Spinal cord (tissue), 10 donors: ENCODE measurements around the gene MAEL. TPM values are rescaled to one million over a fixed set of nuclear protein-coding genes. Genes with fewer than 3 reads are reported as not detected.

Source experiments
- DNase-seq, 6 donors: peaks; one replicate each; pipeline versions ENCODE4 v3.0.0 to v3.0.0-alpha.2; 2013 to 2015; ENCODE audit warnings: low spot score in 6 of 6, low read depth in 4 of 6
- H3K27ac ChIP-seq: one replicate; pipeline ENCODE4 v1.5.1; 2013; ENCODE audit warnings: low read depth, low read length, control low read depth
- H3K27me3 ChIP-seq: one replicate; pipeline ENCODE4 v1.6.1; 2013; ENCODE audit warnings: low read length; ENCODE audit not compliant: control insufficient read depth, insufficient read depth
- H3K36me3 ChIP-seq: one replicate; pipeline ENCODE4 v1.6.1; 2013; ENCODE audit warnings: low read length; ENCODE audit not compliant: control insufficient read depth, insufficient read depth
- H3K4me1 ChIP-seq: one replicate; pipeline ENCODE4 v1.6.1; 2013; ENCODE audit warnings: low read length; ENCODE audit not compliant: control insufficient read depth, insufficient read depth
- H3K4me3 ChIP-seq: one replicate; pipeline ENCODE4 v1.5.1; 2013; ENCODE audit warnings: low read depth, low read length, control low read depth
- H3K9me3 ChIP-seq: one replicate; pipeline ENCODE4 v1.6.1; 2013; ENCODE audit warnings: low read length; ENCODE audit not compliant: control insufficient read depth, insufficient read depth
- WGBS: methylation state at CpG from one replicate; pipeline ENCODE4 v1.1.5; 2013; ENCODE audit warnings: missing lambda C conversion rate; ENCODE audit not compliant: insufficient coverage; 5-methylcytosine and 5-hydroxymethylcytosine counted together
- polyA plus RNA-seq, 2 donors: library from polyadenylated mRNA; unstranded; fragments of 120-200 nt; gene quantifications; one replicate each; pipeline ENCODE4 v1.2.1, GENCODE V29; 2013; ENCODE audit not compliant: insufficient read length in 2 of 2
- total RNA-seq, 2 donors: library from RNA; depleted of rRNA in 1 of 2; stranded (reverse); fragments of 120-200 nt in 1 of 2; fragments of >200 nt in 1 of 2; gene quantifications; one replicate each; pipeline versions ENCODE4 v1.2.3 to v1.2.4, GENCODE V29; 2013 to 2014
- donor health status: healthy.

The MAEL gene
- total and polyA plus RNA-seq, 4 donors: 1.5 to 3.5 (median 2.8) TPM

DNA sequence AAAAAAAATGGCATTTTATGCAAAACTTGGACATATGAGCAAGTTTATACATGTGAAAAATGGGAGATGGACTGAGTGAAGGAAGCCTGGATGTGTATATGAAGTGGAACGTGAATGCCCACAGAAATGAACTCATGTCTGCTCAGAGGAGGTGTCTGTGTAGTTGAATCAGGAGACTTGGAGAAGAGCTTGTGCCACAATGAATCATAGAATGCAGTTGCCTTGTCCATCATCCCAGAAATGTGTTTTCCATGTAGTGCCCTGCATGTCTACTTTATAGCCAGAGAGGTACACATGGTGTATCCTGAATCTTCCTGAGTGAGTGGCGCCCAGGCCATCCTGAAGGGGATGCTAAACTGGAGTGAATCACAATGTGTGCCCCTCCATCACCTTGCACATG lies 11.1 kb upstream of the MAEL start:
- H3K27me3 ChIP-seq: peaks cover 24% of the 10 kb centered on the region
- no peak overlapping the region for H3K27ac ChIP-seq
- DNase-seq: no peak
- WGBS: 100% methylated on average over 1 of the region's 2 CpGs
- peaks cover 15% of the 10 kb centered on the region for H3K4me1 ChIP-seq
- no peaks in the 10 kb centered on the region for H3K36me3 ChIP-seq
- H3K9me3 ChIP-seq: no peaks in the 10 kb centered on the region
- no peak overlapping the region for H3K4me3 ChIP-seq

DNA sequence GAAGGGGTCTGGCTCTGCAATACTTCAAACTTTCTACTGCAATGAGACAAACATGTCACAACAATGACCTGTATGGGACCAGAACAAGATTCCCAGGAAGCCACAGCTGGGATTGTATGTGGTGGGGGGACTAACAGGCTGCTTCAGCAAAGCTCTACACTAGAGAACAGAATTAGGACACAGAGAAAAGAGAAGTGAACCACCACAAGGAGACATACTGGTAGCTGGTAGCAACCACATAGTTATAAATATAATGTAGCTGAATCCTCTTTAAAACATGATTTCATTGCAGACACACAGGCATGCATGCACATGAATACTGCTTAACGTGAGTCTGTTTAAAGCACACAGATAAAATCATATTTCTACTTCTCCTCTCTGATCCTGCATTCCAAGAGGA lies 10.3 kb upstream of the MAEL start:
- H3K36me3 ChIP-seq: no peaks in the 10 kb centered on the region
- H3K27me3 ChIP-seq: peaks cover 19% of the 10 kb centered on the region
- WGBS: 78% methylated on average over 1 of the region's 1 CpG
- H3K4me1 ChIP-seq: peaks cover 15% of the 10 kb centered on the region
- H3K9me3 ChIP-seq: no peaks in the 10 kb centered on the region
- no peak for DNase-seq
- no peak overlapping the region for H3K4me3 ChIP-seq
- no peak overlapping the region for H3K27ac ChIP-seq

DNA sequence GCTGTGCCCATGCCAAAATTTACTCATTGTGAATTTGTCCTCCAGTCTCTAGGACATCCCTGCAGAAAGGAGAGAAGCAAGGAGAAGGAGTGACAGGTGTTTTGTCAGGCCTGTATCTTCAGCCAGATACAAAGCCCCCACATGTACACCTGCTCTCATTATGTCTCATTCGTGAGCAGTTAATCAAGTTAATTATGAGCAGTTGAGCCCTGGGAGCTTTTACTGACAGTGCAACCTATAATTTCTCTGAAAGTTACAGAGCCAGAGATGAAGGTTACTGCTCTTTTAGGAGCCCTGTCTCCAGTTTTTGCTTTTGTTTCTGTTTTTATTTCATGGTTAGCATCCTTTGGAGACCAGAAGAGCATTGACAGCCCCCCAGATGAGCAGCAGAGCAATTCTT lies 8.7 kb upstream of the MAEL start:
- no peaks in the 10 kb centered on the region for H3K9me3 ChIP-seq
- H3K36me3 ChIP-seq: no peaks in the 10 kb centered on the region
- H3K27ac ChIP-seq: no peak overlapping the region
- H3K27me3 ChIP-seq: peaks cover 8% of the 10 kb centered on the region
- no CpG with 5 or more reads among the region's 1 CpG for WGBS
- H3K4me1 ChIP-seq: peaks cover 6% of the 10 kb centered on the region
- H3K4me3 ChIP-seq: no peak overlapping the region
- peak in 1 of 6 donors; percentile 71 for DNase-seq

DNA sequence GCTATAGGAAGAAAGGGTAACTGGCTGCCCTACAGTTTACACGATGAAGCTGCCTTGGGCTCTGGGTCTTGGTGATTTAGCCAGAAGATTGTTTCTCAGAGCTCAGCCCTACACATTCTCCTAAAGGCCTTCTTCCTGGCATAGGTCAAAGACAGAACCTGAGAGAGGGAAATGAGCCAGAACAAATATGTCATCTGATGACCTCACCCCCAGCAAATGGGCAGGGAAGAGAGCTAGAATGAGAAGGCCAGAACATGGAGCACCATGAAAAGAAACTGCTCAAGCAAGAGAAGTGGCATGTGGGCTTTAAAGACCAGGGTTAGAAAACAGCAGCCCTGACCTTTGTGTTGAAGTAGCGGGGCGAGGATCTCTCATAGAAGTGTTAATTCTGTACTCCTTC lies 8.3 kb upstream of the MAEL start:
- no peak overlapping the region for H3K4me3 ChIP-seq
- H3K36me3 ChIP-seq: no peaks in the 10 kb centered on the region
- no peak overlapping the region for H3K27ac ChIP-seq
- no peaks in the 10 kb centered on the region for H3K9me3 ChIP-seq
- no peak for DNase-seq
- peaks cover 6% of the 10 kb centered on the region for H3K4me1 ChIP-seq
- no CpG with 5 or more reads among the region's 3 CpGs for WGBS
- H3K27me3 ChIP-seq: peaks cover 8% of the 10 kb centered on the region

DNA sequence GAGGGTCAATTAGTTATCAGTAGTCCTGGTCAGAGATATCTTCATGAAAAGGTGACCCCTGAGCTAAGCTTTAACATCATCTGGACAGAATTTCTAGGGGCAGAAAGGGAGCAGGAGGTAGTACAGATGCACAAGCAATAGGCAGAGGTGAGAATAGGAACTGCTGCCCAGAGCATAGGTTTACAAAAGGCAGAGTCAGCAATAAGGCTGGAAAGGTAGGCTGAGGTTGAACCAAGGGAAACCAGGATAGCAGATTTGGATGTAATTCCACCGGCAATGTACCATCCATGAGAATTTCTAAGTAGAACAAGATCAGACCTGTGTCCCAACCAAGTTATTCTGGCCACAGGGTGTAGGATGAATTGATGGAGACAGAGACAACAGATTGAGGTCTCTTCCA lies 7.5 kb upstream of the MAEL start:
- 100% methylated on average over 1 of the region's 1 CpG for WGBS
- H3K9me3 ChIP-seq: no peaks in the 10 kb centered on the region
- H3K4me1 ChIP-seq: peaks cover 3% of the 10 kb centered on the region
- no peak overlapping the region for H3K4me3 ChIP-seq
- H3K27ac ChIP-seq: no peak overlapping the region
- no peak for DNase-seq
- no peaks in the 10 kb centered on the region for H3K36me3 ChIP-seq
- peaks cover 5% of the 10 kb centered on the region for H3K27me3 ChIP-seq

DNA sequence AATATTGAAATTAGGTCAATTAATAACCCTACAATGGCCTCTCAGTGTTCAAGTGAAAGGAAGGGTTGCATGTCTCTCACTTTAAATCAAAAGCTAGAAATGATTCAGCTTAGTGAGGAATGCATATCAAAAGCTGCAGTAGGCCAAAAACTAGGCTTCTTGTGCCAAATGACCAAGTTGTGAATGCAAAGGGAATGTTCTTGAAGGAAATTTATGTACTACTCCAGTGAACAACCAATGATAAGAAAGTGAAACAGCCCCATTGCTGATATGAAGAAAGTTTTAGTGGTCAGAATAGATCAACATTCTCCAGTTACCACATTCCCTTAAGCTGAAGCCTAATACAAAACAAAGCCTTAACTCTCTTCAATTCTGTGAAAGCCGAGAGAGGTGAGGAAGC lies 10.0 kb downstream of the MAEL start:
- Histone ChIP-seq H3K9me3 (peaks cover 3% of the 10 kb centered on the region), H3K4me3 (no peak overlapping the region), H3K36me3 (no peaks in the 10 kb centered on the region), H3K4me1 (no peaks in the 10 kb centered on the region), H3K27ac (no peak overlapping the region), H3K27me3 (no peaks in the 10 kb centered on the region)
- WGBS: no CpG with 5 or more reads among the region's 1 CpG
- no peak for DNase-seq

DNA sequence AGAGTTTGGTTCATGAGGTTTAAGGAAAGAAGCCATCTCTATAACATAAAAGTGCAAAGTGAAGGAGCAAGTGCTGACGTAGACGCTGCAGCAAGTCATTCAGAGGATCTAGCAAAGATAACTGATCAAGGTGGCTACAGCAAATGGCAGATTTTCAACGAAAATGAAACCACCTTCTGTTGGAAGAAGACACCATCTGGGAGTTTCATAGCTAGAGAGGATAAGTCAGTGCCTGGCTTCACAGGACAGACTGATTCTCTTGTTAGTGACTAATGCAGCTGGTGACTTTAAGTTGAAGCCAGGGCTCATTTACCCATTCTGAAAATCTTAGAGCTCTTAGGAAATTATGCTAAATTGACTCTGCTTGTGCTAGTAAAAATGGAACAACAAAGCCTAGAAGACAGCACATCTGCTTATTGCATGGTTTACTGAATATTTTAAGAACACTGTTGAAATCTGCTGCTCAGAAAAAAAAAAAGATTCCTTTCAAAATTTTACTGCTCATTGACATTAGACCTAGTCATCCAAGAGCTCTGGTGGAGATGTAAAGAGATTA lies 10.5 kb downstream of the MAEL start:
- 80% methylated on average over 1 of the region's 3 CpGs for WGBS
- Histone ChIP-seq H3K4me1 (no peaks in the 10 kb centered on the region), H3K4me3 (no peak overlapping the region), H3K9me3 (peaks cover 3% of the 10 kb centered on the region), H3K27me3 (no peaks in the 10 kb centered on the region), H3K27ac (no peak overlapping the region), H3K36me3 (no peaks in the 10 kb centered on the region)
- DNase-seq: no peak

DNA sequence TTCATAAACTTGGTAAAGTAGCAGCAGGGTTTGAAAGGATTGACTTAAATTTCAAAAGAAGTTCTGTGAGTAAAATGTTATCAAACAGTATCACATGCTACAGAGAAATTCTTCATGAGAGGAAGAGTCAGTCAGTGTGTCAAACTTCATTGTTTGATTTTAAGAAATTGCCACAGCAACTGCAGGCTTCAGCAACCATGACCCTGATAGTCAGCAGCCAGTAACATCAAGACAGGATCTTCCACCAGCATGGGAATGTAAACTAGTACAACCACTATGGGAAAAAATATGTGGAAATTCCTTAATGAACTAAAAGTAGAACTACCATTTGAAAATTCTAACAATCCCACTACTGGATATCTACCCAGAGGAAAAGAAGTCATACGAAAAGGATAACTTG lies 11.5 kb downstream of the MAEL start:
- DNase-seq: no peak
- WGBS: no CpG with 5 or more reads among the region's 1 CpG
- Histone ChIP-seq H3K36me3 (no peaks in the 10 kb centered on the region), H3K4me3 (no peak overlapping the region), H3K4me1 (no peaks in the 10 kb centered on the region), H3K27me3 (no peaks in the 10 kb centered on the region), H3K27ac (no peak overlapping the region), H3K9me3 (peaks cover 3% of the 10 kb centered on the region)

DNA sequence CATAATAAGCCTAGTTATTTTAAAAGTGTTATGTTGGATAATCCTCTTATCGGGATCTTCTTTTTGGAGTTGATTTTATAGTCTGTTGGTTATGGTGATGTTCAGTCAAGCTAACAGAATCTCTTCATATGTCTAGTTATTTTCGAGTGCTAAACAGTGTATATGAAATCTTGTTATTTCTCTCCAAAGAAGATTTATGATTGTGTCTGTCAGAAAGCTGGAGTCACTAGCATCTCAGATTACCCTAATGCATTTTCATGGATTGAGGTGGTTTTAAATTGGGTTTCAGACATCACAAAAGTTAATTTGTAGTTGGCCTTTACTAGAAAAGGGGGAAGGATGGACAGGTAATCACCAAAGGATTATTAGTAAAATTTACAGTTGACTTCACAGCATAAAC lies 13.3 kb downstream of the MAEL start:
- WGBS: no CpG with 5 or more reads among the region's 2 CpGs
- H3K27me3 ChIP-seq: no peaks in the 10 kb centered on the region
- no peaks in the 10 kb centered on the region for H3K36me3 ChIP-seq

DNA sequence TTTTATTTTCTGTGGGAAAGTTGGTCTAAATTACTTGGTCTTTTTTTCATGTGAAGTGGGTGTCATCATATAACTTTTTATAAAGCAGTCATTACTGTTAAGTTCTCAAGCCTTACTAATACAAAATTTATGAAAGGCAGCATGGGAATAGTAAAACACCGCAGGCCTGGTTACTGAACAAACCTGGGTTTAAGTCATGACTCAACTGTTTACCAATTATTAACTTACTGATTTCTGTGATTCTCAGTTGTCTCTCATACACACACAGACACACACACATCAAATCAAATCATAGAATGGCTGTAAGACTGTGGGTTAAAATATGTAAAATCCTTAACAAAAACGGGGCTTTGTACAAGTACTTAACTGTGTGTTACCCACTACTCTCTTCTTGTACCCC lies 14.6 kb downstream of the MAEL start:
- no CpG with 5 or more reads among the region's 2 CpGs for WGBS
- H3K27me3 ChIP-seq: no peaks in the 10 kb centered on the region
- peaks cover 3% of the 10 kb centered on the region for H3K9me3 ChIP-seq
- no peak for DNase-seq
- H3K4me1 ChIP-seq: no peaks in the 10 kb centered on the region
- H3K36me3 ChIP-seq: no peaks in the 10 kb centered on the region
- H3K27ac ChIP-seq: no peak overlapping the region
- no peak overlapping the region for H3K4me3 ChIP-seq

More for the DNA sequence above, 13.3 kb downstream of the MAEL start:
- no peak for DNase-seq
- Histone ChIP-seq H3K4me1 (no peaks in the 10 kb centered on the region), H3K4me3 (no peak overlapping the region), H3K9me3 (peaks cover 3% of the 10 kb centered on the region), H3K27ac (no peak overlapping the region)
